ENCODE results near the gene MTFP1.
"Not testable (repeated sequence)": the region's sequence is repeated elsewhere in the genome, so short reads cannot be mapped to it uniquely, and the experiment has no call there.

MTFP1 gene

DNA sequence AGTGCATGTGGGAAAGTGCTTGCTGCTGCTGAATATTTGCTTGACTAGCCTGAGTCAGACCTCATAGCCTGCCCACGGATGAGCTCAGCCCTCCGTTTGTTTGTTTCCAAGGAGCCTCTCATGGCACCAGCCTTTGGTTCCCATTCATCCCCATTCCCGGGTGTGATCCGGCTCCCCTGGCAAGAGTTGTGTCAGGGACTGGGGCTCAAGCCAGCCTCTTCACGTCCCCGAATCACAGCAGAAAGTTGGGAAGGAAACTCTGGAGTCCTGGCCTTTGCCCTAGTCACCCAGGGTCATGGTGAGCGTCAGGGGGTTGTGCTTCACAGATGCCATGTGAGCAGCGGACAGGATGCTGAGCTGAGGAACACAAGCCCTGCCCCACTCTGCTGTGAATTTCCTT, 32.4 kb downstream of the MTFP1 start:
- no peak for DNase-seq

DNA sequence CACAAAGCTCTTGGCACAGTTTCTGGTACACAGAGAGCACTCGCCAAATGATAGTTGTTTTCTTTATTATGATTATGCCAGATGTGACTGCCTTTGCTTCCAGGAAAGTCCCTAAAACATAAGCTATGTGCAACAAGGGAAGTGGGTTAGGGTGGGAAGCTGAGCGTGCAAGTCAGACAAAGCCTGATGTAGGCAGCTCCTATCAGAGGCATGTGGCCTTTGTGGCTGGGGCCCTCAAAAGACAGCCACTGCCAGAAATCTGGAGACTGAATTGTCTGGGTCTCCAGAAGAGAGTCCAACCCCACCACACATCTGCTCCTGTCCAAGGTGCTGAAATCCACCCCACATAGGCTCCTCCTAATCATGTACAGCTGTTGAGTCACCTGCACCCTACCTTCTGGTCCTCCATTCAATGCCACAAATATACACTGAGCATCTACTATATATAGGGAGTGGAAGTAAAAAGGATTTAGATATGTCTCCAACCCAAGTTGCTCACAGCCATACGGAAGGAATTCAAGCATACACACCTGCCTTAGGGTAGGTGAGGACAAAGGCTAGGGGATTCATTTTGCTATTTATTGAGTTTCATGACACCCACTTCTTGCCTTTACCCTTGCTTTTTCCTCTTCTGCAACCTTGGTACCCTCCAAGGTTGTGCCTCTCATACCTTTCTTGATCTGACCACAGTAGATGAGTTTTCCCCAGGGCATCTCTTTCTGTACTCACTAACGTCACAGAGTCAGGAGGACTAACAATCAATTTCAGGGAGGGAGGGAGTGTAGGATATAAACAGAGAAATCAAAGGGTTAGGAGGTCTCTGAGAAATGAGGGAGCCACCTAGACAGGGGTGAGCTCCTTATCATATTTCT, 33.8 kb downstream of the MTFP1 start:
- DNase-seq = no peak

DNA sequence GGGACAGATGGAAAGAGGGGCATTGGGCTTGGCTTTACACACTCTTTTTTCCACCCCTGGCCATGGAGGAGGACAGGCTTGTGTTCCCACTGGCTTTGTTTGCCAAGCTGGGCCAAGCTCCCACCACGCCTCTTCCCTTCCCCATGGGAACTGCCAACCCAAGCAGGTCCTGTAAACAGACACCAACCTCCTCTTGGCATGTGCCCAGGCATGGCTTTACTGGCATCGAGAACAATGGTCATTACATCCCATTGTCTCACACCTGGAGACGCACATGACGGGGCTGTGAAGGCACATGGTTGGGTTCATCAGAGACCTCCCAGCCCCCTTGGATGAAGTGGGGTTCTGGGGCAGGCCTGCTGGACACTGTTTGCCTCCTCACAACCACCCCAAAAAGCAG, 34.6 kb downstream of the MTFP1 start:
- DNase-seq = peak; percentile 85

DNA sequence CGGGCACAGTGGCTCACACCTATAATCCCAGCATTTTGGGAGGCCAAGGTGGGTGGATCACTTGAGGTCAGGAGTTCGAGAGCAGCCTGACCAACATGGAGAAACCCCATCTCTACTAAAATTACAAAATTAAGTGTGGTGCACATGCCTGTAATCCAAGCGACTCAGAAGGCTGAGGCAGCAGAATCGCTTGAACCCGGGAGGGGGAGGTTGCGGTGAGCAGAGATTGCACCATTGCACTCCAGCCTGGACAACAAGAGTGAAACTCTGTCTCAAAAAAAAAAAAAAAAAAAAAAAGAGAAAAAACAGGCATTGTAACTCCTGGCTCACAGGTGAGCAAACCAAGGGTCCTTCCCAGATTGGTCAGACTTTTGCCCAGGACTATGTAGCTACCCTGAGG, 35.0 kb downstream of the MTFP1 start:
- DNase-seq = not testable (repeated sequence)

DNA sequence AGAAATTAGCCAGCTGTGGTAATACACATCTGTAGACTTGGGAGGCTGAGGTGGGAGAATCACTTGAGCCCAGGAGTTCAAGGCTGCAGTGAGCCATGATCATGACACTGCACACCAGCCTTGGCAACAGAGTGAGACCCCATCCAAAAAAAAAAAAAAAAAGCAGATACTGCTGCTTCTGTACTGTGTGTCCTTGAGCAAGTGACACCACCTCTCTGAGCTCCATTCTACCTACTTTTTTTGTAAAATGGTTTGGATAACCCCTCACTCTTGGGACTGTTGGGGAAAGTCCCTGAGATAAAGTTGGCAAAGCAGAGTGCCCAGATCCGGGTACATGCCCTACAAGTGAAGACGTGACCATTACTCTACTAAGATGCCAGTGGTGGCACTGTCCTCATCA, 43.6 kb downstream of the MTFP1 start:
- no peak for DNase-seq

DNA sequence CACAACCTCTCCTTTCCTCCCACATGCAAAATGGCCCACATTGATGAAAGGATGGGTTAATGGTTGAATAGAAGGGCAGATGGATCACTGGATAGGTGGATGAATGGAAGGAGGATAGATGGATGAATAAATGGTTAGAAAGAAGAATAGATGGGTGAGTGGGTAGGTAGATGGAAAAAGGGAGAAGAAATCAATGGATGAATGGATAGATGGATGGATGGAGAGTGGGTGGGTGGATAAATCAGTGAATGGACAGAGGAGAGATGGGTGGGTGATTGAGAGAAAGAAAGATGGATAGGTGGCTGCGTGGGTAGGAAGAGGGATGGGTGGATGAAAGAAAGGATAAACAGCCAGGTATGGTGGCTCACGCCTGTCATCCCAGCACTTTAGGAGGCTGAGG, 45.1 kb downstream of the MTFP1 start:
- no peak for DNase-seq

DNA sequence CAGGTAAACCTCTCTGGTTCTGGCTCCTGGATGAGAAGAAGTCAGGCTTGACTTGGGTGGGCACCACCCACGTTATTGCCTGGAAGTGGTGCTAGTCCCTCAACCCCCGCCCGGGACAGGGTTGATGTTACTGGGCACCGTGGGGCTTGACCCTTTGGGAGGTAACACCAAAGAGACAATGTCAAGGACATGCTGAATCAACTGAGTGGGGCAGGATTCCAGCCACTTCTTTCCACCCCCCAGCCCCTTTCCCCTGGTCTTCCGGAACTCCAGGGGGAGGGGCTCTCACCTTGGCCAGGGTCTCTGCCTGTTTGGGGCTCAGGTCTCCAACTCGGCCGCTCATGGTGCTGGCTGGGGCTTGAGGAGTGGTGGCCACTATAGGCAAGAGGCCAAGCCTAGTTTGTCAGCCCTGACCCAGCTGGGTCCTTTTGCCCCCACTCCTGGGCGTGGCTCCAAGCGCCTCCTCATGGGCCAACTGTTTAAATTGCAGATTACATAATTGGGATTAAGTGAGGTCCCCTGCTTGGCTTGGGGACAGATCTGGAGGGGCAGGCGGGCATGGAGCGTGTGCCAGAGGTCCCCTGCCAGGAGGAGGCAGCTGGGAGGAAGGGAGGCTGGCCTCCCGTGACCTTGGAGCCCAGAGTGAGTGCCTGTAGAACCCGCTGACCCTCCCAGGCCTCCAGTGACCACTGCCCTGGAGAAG, 46.2 kb downstream of the MTFP1 start, which contains the start of gene SEC14L3:
SEC14L3 (minus strand) TSS at position 402 of the 703 bp plus-strand sequence; CDS start at position 343, 59 bp downstream.
- DNase-seq = no peak

DNA sequence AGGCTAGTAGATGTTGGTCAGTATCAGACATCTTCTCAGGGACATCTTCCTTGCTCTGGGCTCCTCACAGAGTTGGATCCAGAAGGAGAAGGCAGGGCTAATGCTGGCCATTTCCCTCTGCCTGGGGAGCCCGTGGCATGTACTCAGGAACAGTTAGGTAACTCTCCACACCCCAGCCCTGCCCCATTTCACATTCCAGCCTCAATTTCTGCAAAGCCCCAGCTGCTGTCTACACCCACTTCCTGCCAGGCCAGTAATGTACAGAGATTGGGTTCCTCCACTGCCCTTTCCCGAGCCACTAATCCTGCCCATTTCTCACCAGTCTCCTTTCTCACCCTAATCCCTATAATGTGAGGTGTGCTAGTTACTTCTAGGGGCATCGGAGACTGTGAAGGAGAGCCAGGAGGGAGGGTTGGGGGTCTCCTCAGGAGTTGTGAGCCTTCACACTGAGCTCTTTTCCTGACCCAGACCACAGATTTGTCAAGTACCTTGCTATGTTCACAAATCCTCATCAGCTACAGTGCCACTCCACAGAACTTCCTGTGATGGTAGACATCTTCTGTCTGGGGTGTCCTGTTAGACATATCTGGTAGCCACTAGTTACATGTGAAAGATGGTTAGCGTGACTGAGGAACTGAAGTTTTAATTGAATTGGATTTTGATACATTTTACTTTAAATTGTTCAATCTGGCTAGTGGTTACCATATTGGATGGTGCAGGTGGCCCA, 47.6 kb downstream of the MTFP1 start:
- no peak for DNase-seq

DNA sequence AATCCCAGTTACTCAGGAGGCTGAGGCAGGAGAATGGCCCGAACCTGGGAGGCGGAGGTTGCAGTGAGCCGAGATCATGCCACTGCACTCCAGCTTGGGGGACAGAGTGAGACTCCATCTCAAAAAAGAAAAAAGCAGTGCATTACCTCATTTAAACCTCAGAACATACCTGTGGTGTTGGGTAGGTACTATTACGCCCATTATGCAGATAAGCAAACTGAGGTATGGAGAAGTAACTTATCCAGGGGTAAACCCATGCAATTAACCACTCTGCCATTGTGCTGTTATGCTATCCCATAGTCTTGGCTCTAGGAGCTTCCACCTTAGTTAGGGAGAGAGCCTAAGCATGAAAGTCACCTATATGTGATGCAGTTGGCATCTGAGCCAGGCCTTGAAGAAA, 48.6 kb downstream of the MTFP1 start:
- DNase-seq = no peak

DNA sequence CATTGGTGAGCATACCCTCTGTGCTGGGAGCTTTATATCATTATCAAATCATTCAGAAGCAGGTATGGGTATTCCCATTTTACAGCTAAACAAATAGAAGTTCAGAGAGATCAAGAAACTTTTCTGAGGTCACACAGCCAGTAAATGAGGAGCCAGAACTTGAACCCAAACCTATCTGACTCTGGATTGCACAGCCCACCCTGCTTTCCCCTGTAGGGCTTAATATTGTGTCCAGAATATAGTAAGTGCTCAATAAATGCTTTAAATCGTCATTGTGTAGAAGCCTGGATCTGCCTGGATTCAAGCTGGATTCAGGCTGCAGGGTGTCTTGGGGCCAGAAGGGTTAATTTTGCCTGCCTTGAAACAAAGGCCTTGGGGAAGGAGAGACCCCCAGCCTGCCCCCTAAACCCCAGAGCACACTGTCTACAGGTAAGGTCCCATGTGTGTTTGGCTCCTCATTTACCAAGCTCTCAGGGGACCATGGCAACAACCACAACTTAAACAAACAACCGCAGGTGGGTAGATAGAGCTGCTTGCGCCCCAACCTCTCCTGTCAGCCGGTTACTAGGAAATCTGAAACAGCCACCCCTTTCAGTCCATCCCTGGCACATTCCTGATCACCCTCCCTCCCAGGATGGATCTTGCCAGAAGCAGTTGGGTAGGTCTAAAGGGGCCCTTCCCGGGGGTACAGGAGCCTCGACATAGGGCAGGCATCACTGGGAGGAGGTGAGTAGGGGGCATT, 49.3 kb downstream of the MTFP1 start:
- no peak for DNase-seq

Measured in NCI-H1092 (cell line).